Neural cell (in vitro differentiated cells): Measurements from ENCODE around the gene GANAB.
"Not testable (repeated sequence)": the region's sequence is repeated elsewhere in the genome, so short reads cannot be mapped to it uniquely, and the experiment has no call there.

ENCODE experiments used
- EP300 ChIP-seq: fragments of 450-650 bp; conservative IDR thresholded peaks from 2 replicates; pipeline ENCODE4 v1.6.1; 2014; ENCODE audit warnings: antibody characterized with exemption, mild to moderate bottlenecking, moderate library complexity; ENCODE audit not compliant: poor library complexity, severe bottlenecking
- EZH2 ChIP-seq: fragments of 200-600, 300-800 bp; shearing (Covaris generic), sonication (generic); IDR thresholded peaks from 2 replicates; pipeline ENCODE4 v1.6.1; 2014; ENCODE audit warnings: antibody characterized with exemption, low read length, borderline replicate concordance, mild to moderate bottlenecking; ENCODE audit not compliant: insufficient read depth, poor library complexity, severe bottlenecking
- POLR2AphosphoS5 ChIP-seq: IDR thresholded peaks from 2 replicates; pipeline ENCODE4 v1.6.1; 2012
- TAF1 ChIP-seq: IDR thresholded peaks from 2 replicates; pipeline ENCODE4 v1.6.1; 2012; ENCODE audit warnings: low read depth
- TF ChIP-seq, protein P1 (sequence below): fragments of 450-650 bp; IDR thresholded peaks from 2 replicates; pipeline ENCODE4 v1.5.1; 2014; ENCODE audit warnings: antibody characterized with exemption, mild to moderate bottlenecking, moderate library complexity; ENCODE audit not compliant: poor library complexity, severe bottlenecking
- TF ChIP-seq, protein P2 (sequence below): IDR thresholded peaks from 2 replicates; pipeline ENCODE4 v1.6.1; 2012; ENCODE audit warnings: borderline replicate concordance

DNA sequence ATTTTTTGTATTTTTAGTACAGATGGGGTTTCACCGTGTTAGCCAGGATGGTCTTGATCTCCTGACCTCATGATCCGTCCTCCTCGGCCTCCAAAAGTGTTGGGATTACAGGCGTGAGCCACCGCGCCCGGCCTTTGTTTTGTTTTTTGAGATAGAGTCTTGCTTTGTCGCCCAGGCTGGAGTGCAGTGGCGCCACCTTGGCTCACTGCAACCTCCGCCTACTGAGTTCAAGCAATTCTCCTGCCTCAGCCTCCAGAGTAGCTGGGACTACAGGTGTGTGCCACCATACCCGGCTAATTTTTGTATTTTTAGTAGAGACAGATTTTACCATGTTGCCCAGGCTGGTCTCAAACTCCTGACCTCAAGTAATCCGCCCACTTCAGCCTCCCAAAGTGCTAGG is 3.9 kb upstream of the GANAB start:
- TF ChIP-seq, protein P1, sequence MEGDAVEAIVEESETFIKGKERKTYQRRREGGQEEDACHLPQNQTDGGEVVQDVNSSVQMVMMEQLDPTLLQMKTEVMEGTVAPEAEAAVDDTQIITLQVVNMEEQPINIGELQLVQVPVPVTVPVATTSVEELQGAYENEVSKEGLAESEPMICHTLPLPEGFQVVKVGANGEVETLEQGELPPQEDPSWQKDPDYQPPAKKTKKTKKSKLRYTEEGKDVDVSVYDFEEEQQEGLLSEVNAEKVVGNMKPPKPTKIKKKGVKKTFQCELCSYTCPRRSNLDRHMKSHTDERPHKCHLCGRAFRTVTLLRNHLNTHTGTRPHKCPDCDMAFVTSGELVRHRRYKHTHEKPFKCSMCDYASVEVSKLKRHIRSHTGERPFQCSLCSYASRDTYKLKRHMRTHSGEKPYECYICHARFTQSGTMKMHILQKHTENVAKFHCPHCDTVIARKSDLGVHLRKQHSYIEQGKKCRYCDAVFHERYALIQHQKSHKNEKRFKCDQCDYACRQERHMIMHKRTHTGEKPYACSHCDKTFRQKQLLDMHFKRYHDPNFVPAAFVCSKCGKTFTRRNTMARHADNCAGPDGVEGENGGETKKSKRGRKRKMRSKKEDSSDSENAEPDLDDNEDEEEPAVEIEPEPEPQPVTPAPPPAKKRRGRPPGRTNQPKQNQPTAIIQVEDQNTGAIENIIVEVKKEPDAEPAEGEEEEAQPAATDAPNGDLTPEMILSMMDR: not testable (repeated sequence)
- not testable (repeated sequence) for TF ChIP-seq EP300, EZH2, TAF1, POLR2AphosphoS5
- TF ChIP-seq, protein P2, sequence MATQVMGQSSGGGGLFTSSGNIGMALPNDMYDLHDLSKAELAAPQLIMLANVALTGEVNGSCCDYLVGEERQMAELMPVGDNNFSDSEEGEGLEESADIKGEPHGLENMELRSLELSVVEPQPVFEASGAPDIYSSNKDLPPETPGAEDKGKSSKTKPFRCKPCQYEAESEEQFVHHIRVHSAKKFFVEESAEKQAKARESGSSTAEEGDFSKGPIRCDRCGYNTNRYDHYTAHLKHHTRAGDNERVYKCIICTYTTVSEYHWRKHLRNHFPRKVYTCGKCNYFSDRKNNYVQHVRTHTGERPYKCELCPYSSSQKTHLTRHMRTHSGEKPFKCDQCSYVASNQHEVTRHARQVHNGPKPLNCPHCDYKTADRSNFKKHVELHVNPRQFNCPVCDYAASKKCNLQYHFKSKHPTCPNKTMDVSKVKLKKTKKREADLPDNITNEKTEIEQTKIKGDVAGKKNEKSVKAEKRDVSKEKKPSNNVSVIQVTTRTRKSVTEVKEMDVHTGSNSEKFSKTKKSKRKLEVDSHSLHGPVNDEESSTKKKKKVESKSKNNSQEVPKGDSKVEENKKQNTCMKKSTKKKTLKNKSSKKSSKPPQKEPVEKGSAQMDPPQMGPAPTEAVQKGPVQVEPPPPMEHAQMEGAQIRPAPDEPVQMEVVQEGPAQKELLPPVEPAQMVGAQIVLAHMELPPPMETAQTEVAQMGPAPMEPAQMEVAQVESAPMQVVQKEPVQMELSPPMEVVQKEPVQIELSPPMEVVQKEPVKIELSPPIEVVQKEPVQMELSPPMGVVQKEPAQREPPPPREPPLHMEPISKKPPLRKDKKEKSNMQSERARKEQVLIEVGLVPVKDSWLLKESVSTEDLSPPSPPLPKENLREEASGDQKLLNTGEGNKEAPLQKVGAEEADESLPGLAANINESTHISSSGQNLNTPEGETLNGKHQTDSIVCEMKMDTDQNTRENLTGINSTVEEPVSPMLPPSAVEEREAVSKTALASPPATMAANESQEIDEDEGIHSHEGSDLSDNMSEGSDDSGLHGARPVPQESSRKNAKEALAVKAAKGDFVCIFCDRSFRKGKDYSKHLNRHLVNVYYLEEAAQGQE: not testable (repeated sequence)
